ENCODE data around the gene OXSM. TPM values are rescaled to one million over a fixed set of nuclear protein-coding genes. Genes with fewer than 3 reads are reported as not detected.

The OXSM gene
- total RNA-seq, 1 donor from 2014 or later, result 8.5 TPM

Other genes starting within 250 kb of the OXSM start
- 52.2 and 63.4 TPM in 2 replicates for gene TOP2B, start 125.2 kb upstream of the OXSM start, total RNA-seq
- gene NGLY1, start 6.6 kb upstream of the OXSM start, total RNA-seq, result 17.7 and 25.2 TPM in 2 replicates